Measurements from ENCODE around the gene KRT82.

DNA sequence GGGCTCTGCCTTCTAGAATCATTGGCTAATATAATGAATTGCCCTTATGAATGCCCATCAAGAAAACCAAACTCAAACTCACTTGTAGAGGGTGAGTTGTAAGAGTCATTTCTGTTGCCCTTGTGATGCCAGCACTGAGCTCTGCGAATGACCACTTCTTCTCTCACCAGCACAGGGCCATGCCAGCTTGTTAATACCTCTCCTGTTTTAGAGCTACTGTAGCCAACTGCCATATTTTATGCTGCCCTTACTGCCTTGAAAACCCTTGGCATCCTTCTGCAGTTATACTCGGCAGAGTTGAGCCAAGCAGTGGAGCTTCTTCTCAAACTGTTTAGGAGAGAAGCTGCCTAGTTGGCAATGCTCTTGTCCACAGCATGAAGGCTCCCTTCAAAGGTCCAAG lies 19.9 kb upstream of the KRT82 start:
- TF ChIP-seq CTCF (IDR thresholded peaks at IDR 0.05) (no peak), POLR2A (IDR thresholded peaks at IDR 0.05) (no peak)
